HG03457 (cell line): ENCODE results near the gene E2F1.
A peak's percentile ranks its signal among the peaks of the same experiment; 100 is the strongest.

Experiments used
- ATAC-seq: cut with Tn5 transposase; IDR thresholded peaks from one replicate; pipeline ENCODE4 v1.9.1; 2021; ENCODE audit warnings: moderate number of reproducible peaks; ENCODE audit not compliant: unreplicated experiment

Gene E2F1

GRCh38 chr20:33687993-33688937 lies 2.1 kb upstream of the E2F1 start:
- no peak for ATAC-seq

- no peak for ATAC-seq
Measured at GRCh38 chr20:33687370-33687915, 1.3 kb upstream of the E2F1 start.

GRCh38 chr20:33686984-33687366 lies 790 bp upstream of the E2F1 start:
- no peak for ATAC-seq

GRCh38 chr20:33685328-33686099 lies 671 bp downstream of the E2F1 start:
- peak; percentile 18 for ATAC-seq

GRCh38 chr20:33684533-33685327 lies 1.5 kb downstream of the E2F1 start:
- no peak for ATAC-seq

GRCh38 chr20:33681728-33682353 lies 4.3 kb downstream of the E2F1 start:
- ATAC-seq, result no peak

- ATAC-seq, result no peak
Measured at GRCh38 chr20:33681288-33681687, 4.9 kb downstream of the E2F1 start.

- no peak for ATAC-seq
Measured at GRCh38 chr20:33680686-33681085, 5.5 kb downstream of the E2F1 start.

- peak; percentile 44 for ATAC-seq
Measured at GRCh38 chr20:33679758-33680485, 6.3 kb downstream of the E2F1 start.

- ATAC-seq, result no peak
Measured at GRCh38 chr20:33677991-33678702, 8.0 kb downstream of the E2F1 start.

GRCh38 chr20:33676652-33677645 lies 9.2 kb downstream of the E2F1 start:
- ATAC-seq, result no peak

- ATAC-seq, result no peak
Measured at GRCh38 chr20:33676121-33676520, 10.1 kb downstream of the E2F1 start.

- ATAC-seq, result no peak
Measured at GRCh38 chr20:33675136-33675959, 10.8 kb downstream of the E2F1 start.

GRCh38 chr20:33674294-33675135 lies 11.7 kb downstream of the E2F1 start, which contains the start of gene NECAB3:
Gene NECAB3, minus strand, starts transcription at chr20:33674428. Its CDS starts 76 bp downstream, at chr20:33674352.
- no peak for ATAC-seq

GRCh38 chr20:33673410-33674293 lies 12.5 kb downstream of the E2F1 start:
- no peak for ATAC-seq
